Measurements from ENCODE around the gene VWA3A. TPM values are rescaled to one million over a fixed set of nuclear protein-coding genes. Genes with fewer than 3 reads are reported as not detected.
A peak's percentile ranks its signal among the peaks of the same experiment; 100 is the strongest.
"Not testable (repeated sequence)": the region's sequence is repeated elsewhere in the genome, so short reads cannot be mapped to it uniquely, and the experiment has no call there.

Gene VWA3A
- total and polyA plus RNA-seq, 7 donors: 0.03 to 0.15 (median 0.12) TPM; not detected in 4

DNA sequence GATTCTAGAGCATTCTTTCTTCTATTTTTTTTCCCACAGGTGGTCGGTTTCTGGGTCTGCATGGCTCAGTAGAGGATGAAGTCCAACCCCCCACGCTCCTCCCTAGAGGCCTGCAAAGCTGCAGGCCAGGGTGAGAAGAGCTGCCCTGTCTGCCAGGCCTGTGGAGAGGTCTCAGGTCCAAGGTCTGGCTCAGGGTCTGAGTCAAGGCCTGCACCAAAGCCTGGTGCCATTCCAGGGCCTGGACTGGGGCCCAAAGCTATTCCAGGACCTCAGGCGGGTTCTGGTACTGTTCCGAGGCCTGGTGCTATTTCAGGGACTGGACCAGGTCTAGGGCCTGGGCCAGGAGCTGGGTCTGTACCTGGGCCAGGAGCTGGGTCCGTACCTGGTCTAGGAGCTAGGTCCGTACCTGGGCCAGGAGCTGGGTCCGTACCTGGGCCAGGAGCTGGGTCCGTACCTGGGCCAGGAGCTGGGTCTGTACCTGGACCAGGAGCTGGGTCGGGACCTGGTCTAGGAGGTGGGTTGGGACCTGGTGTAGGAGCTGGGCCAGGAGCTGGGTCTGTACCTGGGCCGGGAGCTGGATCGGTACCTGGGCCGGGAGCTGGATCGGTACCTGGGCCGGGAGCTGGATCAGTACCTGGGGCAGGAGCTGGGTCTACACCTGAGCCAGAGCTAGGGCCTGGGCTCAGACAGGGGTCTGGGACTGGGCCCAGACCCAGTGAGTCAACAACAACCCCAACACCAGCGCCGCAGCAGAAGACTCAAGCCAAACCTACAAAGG, 73.4 kb downstream of the VWA3A start:
- 80 to 84% (median 83%) methylated on average over 13 to 16 of the region's 16 CpGs for WGBS, 3 donors
- Histone ChIP-seq H3K27me3 (ENCODE audit: insufficient read depth in 3 of 3, low read length in 2 of 3) (peaks cover 0 to 25% (median 4%) of the 10 kb centered on the region in 3 donors), H3K27ac (no peak overlapping the region), H3K9me3 (no peaks in the 10 kb centered on the region), H3K4me1 (no peaks in the 10 kb centered on the region), H3K4me3 (no peak overlapping the region), H3K36me3 (ENCODE audit: insufficient read depth in 1 of 2, low read depth in 1 of 2) (no peaks in the 10 kb centered on the region)
- intact Hi-C loops (cut with DNase I): no loop called here
- ATAC-seq: no peak
- TF ChIP-seq CTCF (IDR thresholded peaks at IDR 0.05): no peak
- no peak for DNase-seq

- H3K4me3 ChIP-seq: no peak overlapping the region
- intact Hi-C loops (cut with DNase I): no loop called here
- TF ChIP-seq CTCF (IDR thresholded peaks at IDR 0.05): no peak
- no peak for ATAC-seq
- H3K27me3 ChIP-seq (ENCODE audit: insufficient read depth in 3 of 3, low read length in 2 of 3): no peaks in the 10 kb centered on the region
- H3K36me3 ChIP-seq (ENCODE audit: insufficient read depth in 1 of 2, low read depth in 1 of 2): no peaks in the 10 kb centered on the region
- DNase-seq: no peak
- 83 to 91% (median 88%) methylated on average over 6 of the region's 6 CpGs for WGBS, 3 donors
- H3K27ac ChIP-seq: no peak overlapping the region
- no peaks in the 10 kb centered on the region for H3K4me1 ChIP-seq
- H3K9me3 ChIP-seq: no peaks in the 10 kb centered on the region
These were observed 79.6 kb downstream of the VWA3A start for GRCh38 chr16:22171953-22172352.

- H3K27ac ChIP-seq; intact Hi-C loops (cut with DNase I); DNase-seq; H3K36me3 ChIP-seq (ENCODE audit: insufficient read depth in 1 of 2, low read depth in 1 of 2); H3K4me3 ChIP-seq; H3K4me1 ChIP-seq; H3K27me3 ChIP-seq (ENCODE audit: insufficient read depth in 3 of 3, low read length in 2 of 3); H3K9me3 ChIP-seq; ATAC-seq: not testable (repeated sequence)
- 88 to 96% (median 95%) methylated on average over 1 of the region's 1 CpG for WGBS, 3 donors
These were observed 80.3 kb downstream of the VWA3A start for GRCh38 chr16:22172642-22173041.

DNA sequence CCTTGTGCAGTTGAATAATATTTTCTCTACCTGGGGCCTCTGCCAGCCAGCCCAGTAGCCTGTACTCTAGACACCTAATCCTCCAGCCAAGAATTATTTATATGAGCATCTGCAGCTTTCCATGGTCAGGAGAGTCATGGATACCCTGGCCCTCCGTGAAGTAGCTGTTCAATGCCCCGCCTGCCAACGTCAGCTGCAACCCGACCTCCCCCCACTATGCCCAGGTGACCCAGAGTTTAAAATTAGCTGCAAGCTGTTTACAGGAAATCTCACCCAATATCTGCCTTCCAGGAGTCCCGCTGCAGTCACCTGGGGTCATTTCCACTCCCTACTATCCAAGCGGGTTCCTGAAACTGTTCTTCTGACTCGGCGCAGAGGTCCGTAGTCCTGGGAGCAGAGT, 82.3 kb downstream of the VWA3A start:
- ATAC-seq (peak; percentile 58 to 96 (median 79)), DNase-seq (no peak)
- no peaks in the 10 kb centered on the region for H3K9me3 ChIP-seq
- no peak overlapping the region for H3K4me3 ChIP-seq
- H3K4me1 ChIP-seq: no peaks in the 10 kb centered on the region
- intact Hi-C loops (cut with DNase I): no loop called here
- no peak for TF ChIP-seq CTCF (IDR thresholded peaks at IDR 0.05)
- 11 to 18% (median 14%) methylated on average over 9 of the region's 9 CpGs for WGBS, 3 donors
- no peaks in the 10 kb centered on the region for H3K27me3 ChIP-seq (ENCODE audit: insufficient read depth in 3 of 3, low read length in 2 of 3)
- H3K36me3 ChIP-seq (ENCODE audit: insufficient read depth in 1 of 2, low read depth in 1 of 2): no peaks in the 10 kb centered on the region
- H3K27ac ChIP-seq: peak overlapping the region; percentile 74

DNA sequence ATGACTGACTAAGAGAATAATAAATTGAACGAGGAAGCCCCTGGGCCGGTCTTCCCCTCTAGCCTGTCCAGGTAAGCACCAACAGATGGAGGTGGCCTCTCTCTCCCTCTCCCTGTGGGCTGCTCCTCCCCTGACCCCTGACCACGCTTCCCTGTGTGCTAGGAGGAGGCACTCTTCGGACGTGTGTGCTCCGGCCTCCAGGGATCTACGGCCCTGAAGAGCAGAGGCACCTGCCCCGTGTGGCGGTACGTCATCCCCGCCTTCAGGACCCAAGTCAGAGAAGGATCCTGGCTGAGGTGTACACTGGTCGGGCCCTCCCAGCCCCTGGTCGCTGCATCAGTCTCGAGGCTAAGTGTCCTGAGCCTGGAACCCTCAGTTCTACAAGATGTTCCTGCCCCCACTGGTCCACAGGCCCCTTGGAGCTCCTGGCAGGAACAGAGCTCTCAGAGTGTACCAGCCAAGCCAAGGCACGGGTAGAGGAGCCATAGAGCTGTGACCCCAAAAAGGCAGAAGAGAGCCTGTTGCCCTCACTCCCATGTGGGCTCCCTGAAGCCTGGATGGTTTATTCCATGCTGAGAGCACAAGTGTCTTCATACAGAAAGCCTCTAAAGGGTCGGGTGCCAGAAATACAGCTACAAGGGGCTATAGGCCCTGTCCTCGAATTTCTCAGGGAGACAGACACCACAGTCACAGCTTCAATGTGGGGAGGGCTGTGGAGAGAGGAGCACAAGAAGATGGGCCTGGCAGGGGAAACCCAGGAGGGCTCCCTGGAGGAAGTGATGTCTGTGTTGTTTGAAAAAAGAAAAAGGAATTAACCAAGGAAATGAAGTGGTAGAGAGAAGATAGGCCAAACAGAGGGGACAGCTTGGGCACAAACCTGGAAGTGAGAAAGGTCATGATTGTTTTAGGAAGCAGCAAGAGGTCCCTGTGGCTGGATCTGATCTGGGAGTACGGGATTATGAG, 85.9 kb downstream of the VWA3A start:
- intact Hi-C loops (cut with DNase I): no loop called here
- ATAC-seq: no peak
- H3K4me1 ChIP-seq: no peaks in the 10 kb centered on the region
- no peaks in the 10 kb centered on the region for H3K9me3 ChIP-seq
- WGBS, 3 donors: 72 to 81% (median 78%) methylated on average over 14 to 18 of the region's 18 CpGs
- no peaks in the 10 kb centered on the region for H3K36me3 ChIP-seq (ENCODE audit: insufficient read depth in 1 of 2, low read depth in 1 of 2)
- no peak overlapping the region for H3K4me3 ChIP-seq
- DNase-seq: no peak
- no peak overlapping the region for H3K27ac ChIP-seq
- no peaks in the 10 kb centered on the region for H3K27me3 ChIP-seq (ENCODE audit: insufficient read depth in 3 of 3, low read length in 2 of 3)
- TF ChIP-seq CTCF (IDR thresholded peaks at IDR 0.05): no peak

Measured in psoas muscle (tissue), 8 donors.